DOHH2 (cell line): Measurements from ENCODE around the gene LARP6.

Source experiments
- H3F3A ChIP-seq: fragments of 200-600 bp; sonication (generic), shearing (Covaris generic); 2 replicates; pipeline ENCODE4 v1.6.0; 2016; ENCODE audit warnings: antibody characterized with exemption, mild to moderate bottlenecking; ENCODE audit not compliant: control insufficient read depth, insufficient read depth
- H3K27ac ChIP-seq: fragments of 200-600 bp; sonication (generic); 2 replicates; pipeline ENCODE4 v1.5.1; 2014; ENCODE audit warnings: low read depth, mild to moderate bottlenecking, low read length, moderate library complexity
- H3K27me3 ChIP-seq: fragments of 200-600 bp; sonication (generic); 2 replicates; pipeline ENCODE4 v1.6.1; 2014; ENCODE audit warnings: mild to moderate bottlenecking, low read length, mixed read lengths; ENCODE audit not compliant: control insufficient read depth
- H3K36me3 ChIP-seq: fragments of 200-600 bp; sonication (generic); 2 replicates; pipeline ENCODE4 v1.6.1; 2014; ENCODE audit warnings: mild to moderate bottlenecking, low read length, moderate library complexity, mixed read lengths; ENCODE audit not compliant: control insufficient read depth
- H3K4me1 ChIP-seq: fragments of 200-600 bp; sonication (generic); 2 replicates; pipeline ENCODE4 v1.6.1; 2014; ENCODE audit warnings: mild to moderate bottlenecking, low read length, mixed read lengths; ENCODE audit not compliant: control insufficient read depth
- H3K4me2 ChIP-seq: fragments of 200-600 bp; sonication (generic); 2 replicates; pipeline ENCODE4 v1.6.0; 2014; ENCODE audit warnings: mild to moderate bottlenecking, low read length, moderate library complexity
- H3K4me3 ChIP-seq: fragments of 200-600 bp; sonication (generic); 2 replicates; pipeline ENCODE4 v1.5.1; 2014; ENCODE audit warnings: mild to moderate bottlenecking, low read length, mixed read lengths
- H3K79me2 ChIP-seq: fragments of 200-600 bp; sonication (generic); 2 replicates; pipeline ENCODE4 v1.6.1; 2014; ENCODE audit warnings: mild to moderate bottlenecking, low read length, mixed read lengths; ENCODE audit not compliant: control insufficient read depth
- H3K9me2 ChIP-seq: fragments of 200-600 bp; sonication (generic); replicated peaks from 2 replicates; pipeline ENCODE4 v1.6.1; 2014; ENCODE audit warnings: mild to moderate bottlenecking, low read length, mixed read lengths; ENCODE audit not compliant: control insufficient read depth
- H3K9me3 ChIP-seq: fragments of 200-600 bp; sonication (generic); 2 replicates; pipeline ENCODE4 v1.6.1; 2014; ENCODE audit warnings: antibody characterized with exemption, low read length, mixed read lengths; ENCODE audit not compliant: control insufficient read depth, insufficient read depth
- H4K20me1 ChIP-seq: fragments of 200-600 bp; sonication (generic); 2 replicates; pipeline ENCODE4 v1.6.0; 2014; ENCODE audit warnings: low read depth, mild to moderate bottlenecking, antibody characterized with exemption, low read length, moderate library complexity; ENCODE audit not compliant: control insufficient read depth, insufficient read depth
- CTCF ChIP-seq: fragments of 200-600 bp; sonication (generic); IDR thresholded peaks from one replicate; pipeline ENCODE4 v1.5.1; 2014; ENCODE audit warnings: antibody characterized with exemption, mild to moderate bottlenecking, low read depth, low read length; ENCODE audit not compliant: poor library complexity, severe bottlenecking
- EZH2phosphoT487 ChIP-seq: fragments of 200-600 bp; sonication (generic); IDR thresholded peaks from 2 replicates; pipeline ENCODE4 v1.6.1; 2017; ENCODE audit warnings: borderline replicate concordance, mild to moderate bottlenecking, antibody characterized with exemption, low read length, moderate library complexity, mixed read lengths

LARP6 gene

GRCh38 chr15:70853973-70854665 is at the start of gene LARP6:
Gene LARP6, minus strand, starts transcription at chr15:70854157. Its CDS starts 69 bp downstream, at chr15:70854088.
- H3K9me3 ChIP-seq = no peaks in the 10 kb centered on the region
- no peaks in the 10 kb centered on the region for H3K4me1 ChIP-seq
- peaks cover 5% of the 10 kb centered on the region; the same call in 1 of the 2 replicates for H3K27me3 ChIP-seq
- TF ChIP-seq EZH2phosphoT487 (no peak), CTCF (no peak)
- H3K4me3 ChIP-seq = no peak within 1 kb of the TSS
- no peaks in the 10 kb centered on the region for H3F3A ChIP-seq
- no peaks in the 10 kb centered on the region for H3K36me3 ChIP-seq
- no peak within 1 kb of the TSS for H3K27ac ChIP-seq
- no peak within 1 kb of the TSS for H3K4me2 ChIP-seq
- H3K79me2 ChIP-seq = no peaks in the 10 kb centered on the region
- H3K9me2 ChIP-seq = no peaks in the 10 kb centered on the region
- no peaks in the 10 kb centered on the region for H4K20me1 ChIP-seq

- H3K4me3 ChIP-seq = no peak overlapping the region
- H3K9me3 ChIP-seq = no peaks in the 10 kb centered on the region
- no peak overlapping the region for H3K4me2 ChIP-seq
- no peaks in the 10 kb centered on the region for H4K20me1 ChIP-seq
- H3K36me3 ChIP-seq = no peaks in the 10 kb centered on the region
- no peaks in the 10 kb centered on the region for H3K9me2 ChIP-seq
- H3K79me2 ChIP-seq = no peaks in the 10 kb centered on the region
- H3K27me3 ChIP-seq = 0 out of 2 replicates have a peak, but pooled peaks cover 3% of the 10 kb centered on the region
- H3F3A ChIP-seq = no peaks in the 10 kb centered on the region
- no peaks in the 10 kb centered on the region for H3K4me1 ChIP-seq
- no peak overlapping the region for H3K27ac ChIP-seq
- no peak for TF ChIP-seq CTCF
- no peak for TF ChIP-seq EZH2phosphoT487
These were observed 48.1 kb upstream of the LARP6 start for GRCh38 chr15:70902107-70902506.

- no peaks in the 10 kb centered on the region for H3K9me3 ChIP-seq
- no peaks in the 10 kb centered on the region for H3K4me1 ChIP-seq
- TF ChIP-seq CTCF (no peak), EZH2phosphoT487 (no peak)
- H4K20me1 ChIP-seq = no peaks in the 10 kb centered on the region
- no peaks in the 10 kb centered on the region for H3F3A ChIP-seq
- no peaks in the 10 kb centered on the region for H3K9me2 ChIP-seq
- no peaks in the 10 kb centered on the region for H3K79me2 ChIP-seq
- no peak overlapping the region for H3K27ac ChIP-seq
- no peak overlapping the region for H3K4me2 ChIP-seq
- H3K4me3 ChIP-seq = no peak overlapping the region
- H3K36me3 ChIP-seq = no peaks in the 10 kb centered on the region
- no peaks in the 10 kb centered on the region for H3K27me3 ChIP-seq
These were observed 39.1 kb upstream of the LARP6 start for GRCh38 chr15:70892912-70893560.
